ENCODE data around the gene SEMG1. TPM values are rescaled to one million over a fixed set of nuclear protein-coding genes. Genes with fewer than 3 reads are reported as not detected.

SEMG1 gene
- total RNA-seq, result not detected in 2 replicates

GRCh38 chr20:45206725-45207124 is at the start of gene SEMG1:
Gene SEMG1 (plus strand): TSS chr20:45207033. CDS start chr20:45207054, 21 bp downstream.

GRCh38 chr20:45174434-45175364 is 32.1 kb upstream of the SEMG1 start, which contains the start of gene PI3:
Gene PI3 (plus strand): TSS chr20:45174902. CDS start chr20:45174923, 21 bp downstream.

GRCh38 chr20:45221076-45221475 is 14.2 kb downstream of the SEMG1 start, which contains the start of gene SEMG2:
Gene SEMG2 (plus strand): TSS chr20:45221373. CDS start chr20:45221390, 17 bp downstream.

GRCh38 chr20:45254383-45255262 is 47.8 kb downstream of the SEMG1 start, which contains the start of gene SLPI:
Gene SLPI (minus strand): TSS chr20:45254564. CDS start chr20:45254543, 21 bp downstream.

Other genes with a start within 250 kb of the SEMG1 start
- gene TOMM34, start 246.6 kb upstream of the SEMG1 start, total RNA-seq, result 22.0 and 42.9 TPM in 2 replicates
- 13.5 and 19.8 TPM in 2 replicates for gene STK4, start 240.5 kb upstream of the SEMG1 start, total RNA-seq
- gene KCNS1, start 105.9 kb upstream of the SEMG1 start, total RNA-seq, result 2.3 and 2.4 TPM in 2 replicates
- gene WFDC5, start 91.9 kb upstream of the SEMG1 start, total RNA-seq, result not detected in 2 replicates
- gene WFDC12, start 82.6 kb upstream of the SEMG1 start, total RNA-seq, result not detected in 2 replicates
- gene PI3, start 32.1 kb upstream of the SEMG1 start, total RNA-seq, result 4.5 TPM in 1 of 2 replicates, not detected in the other
- gene SEMG2, start 14.3 kb downstream of the SEMG1 start, total RNA-seq, result not detected in 2 replicates
- not detected in 2 replicates for gene SLPI, start 47.5 kb downstream of the SEMG1 start, total RNA-seq
- not detected in 2 replicates for gene RBPJL, start 99.8 kb downstream of the SEMG1 start, total RNA-seq
- gene MATN4, start 101.3 kb downstream of the SEMG1 start, total RNA-seq, result not detected in 2 replicates
- gene SDC4, start 141.4 kb downstream of the SEMG1 start, total RNA-seq, result 43.5 and 50.7 TPM in 2 replicates
- gene SYS1, start 156.1 kb downstream of the SEMG1 start, total RNA-seq, result 26.4 and 43.4 TPM in 2 replicates
- not detected in 2 replicates for gene TP53TG5, start 171.3 kb downstream of the SEMG1 start, total RNA-seq
- 7.9 and 10.1 TPM in 2 replicates for gene DBNDD2, start 201.3 kb downstream of the SEMG1 start, total RNA-seq
- gene PIGT, start 209.1 kb downstream of the SEMG1 start, total RNA-seq, result 91.3 and 93.3 TPM in 2 replicates

Data from cardiac atrium fibroblast (primary cell).